HG03565 (cell line): ENCODE measurements around the gene TIMP2.
"Not testable (repeated sequence)": the region's sequence is repeated elsewhere in the genome, so short reads cannot be mapped to it uniquely, and the experiment has no call there.

Experiments
- ATAC-seq: cut with Tn5 transposase; IDR thresholded peaks from one replicate; pipeline ENCODE4 v1.9.1; 2021; ENCODE audit warnings: mild to moderate bottlenecking, moderate library complexity; ENCODE audit not compliant: unreplicated experiment

Gene TIMP2, protein sequence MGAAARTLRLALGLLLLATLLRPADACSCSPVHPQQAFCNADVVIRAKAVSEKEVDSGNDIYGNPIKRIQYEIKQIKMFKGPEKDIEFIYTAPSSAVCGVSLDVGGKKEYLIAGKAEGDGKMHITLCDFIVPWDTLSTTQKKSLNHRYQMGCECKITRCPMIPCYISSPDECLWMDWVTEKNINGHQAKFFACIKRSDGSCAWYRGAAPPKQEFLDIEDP

DNA sequence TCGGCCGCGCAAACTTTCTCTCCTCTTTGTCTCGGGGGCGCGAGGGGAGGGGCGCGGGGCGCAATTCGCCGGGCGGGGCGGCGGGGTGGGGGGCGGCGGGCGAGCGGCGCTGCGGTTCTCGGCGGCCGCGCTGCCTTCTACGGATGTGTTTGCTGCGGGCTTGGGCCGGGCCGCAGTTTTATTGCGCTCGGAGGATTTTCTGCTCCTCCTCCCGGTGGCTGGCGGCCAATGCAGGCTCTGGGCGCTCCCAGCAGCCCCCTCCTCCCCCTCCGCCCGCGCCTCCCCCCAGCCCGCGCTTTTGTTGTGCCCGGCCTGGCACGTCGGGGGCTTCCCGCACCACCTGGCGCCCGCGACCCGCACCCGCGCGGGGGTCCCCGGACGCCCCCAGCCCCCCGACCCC, at the start of gene TIMP2:
Gene TIMP2 (minus strand): TSS at position 154 of the 400 bp plus-strand sequence. CDS start 299 bp downstream, outside the sequence.
- ATAC-seq = no peak

DNA sequence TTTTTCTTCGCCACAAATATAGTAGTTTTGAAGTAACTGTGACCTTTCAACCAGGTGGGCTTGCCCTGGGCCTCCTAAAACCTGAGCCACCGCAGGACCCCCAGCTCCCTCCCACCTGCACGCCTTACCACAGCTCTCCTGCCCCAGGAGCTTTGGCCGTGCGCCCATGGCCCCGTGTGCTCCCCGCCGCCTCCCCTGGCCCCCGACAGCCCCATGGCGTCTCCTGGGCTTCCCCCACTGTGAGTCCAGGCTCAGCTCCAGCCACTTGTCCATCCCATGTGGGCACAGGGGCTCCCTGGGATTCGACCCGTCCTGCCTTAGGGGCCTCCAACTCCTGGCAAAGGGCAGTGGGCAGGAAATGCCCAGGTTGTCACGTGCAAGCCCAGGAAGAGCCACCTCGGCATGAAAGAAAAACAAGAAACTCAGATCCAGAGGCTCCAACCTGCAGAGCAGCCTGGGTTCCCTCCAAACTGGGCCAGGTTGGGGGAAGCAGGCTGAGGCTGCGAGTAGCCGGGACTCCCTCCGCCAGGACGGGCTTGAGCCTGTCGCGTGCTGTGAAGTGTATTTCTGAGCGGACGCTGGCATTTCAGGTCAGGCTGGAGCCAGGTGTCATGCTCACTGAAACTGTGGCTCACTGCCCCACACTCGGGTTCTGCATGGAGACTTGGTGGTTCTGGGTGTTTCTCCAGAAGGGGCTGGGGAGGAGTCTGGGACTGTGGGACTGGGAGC, 48.8 kb upstream of the TIMP2 start:
- no peak for ATAC-seq

DNA sequence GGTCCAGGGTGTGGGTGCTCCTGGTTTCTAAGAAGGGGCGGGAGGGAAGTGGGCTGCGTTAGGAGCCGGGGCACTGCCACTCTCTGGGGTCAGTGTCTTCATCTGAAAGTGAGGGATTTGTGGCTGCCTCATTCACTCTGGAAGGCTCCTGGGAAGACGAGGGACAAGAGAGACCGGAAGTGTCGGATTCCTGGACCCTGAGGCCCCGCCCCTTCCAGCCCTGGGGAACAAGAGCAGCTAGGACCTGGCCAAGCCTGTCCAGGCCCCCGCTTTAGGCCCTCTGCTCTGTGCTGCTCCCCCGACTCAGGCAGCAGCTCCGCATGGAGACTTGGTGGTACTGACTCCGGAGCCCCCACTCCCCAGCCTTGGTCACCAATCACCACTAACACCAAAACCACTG, 48.0 kb upstream of the TIMP2 start:
- ATAC-seq = no peak

DNA sequence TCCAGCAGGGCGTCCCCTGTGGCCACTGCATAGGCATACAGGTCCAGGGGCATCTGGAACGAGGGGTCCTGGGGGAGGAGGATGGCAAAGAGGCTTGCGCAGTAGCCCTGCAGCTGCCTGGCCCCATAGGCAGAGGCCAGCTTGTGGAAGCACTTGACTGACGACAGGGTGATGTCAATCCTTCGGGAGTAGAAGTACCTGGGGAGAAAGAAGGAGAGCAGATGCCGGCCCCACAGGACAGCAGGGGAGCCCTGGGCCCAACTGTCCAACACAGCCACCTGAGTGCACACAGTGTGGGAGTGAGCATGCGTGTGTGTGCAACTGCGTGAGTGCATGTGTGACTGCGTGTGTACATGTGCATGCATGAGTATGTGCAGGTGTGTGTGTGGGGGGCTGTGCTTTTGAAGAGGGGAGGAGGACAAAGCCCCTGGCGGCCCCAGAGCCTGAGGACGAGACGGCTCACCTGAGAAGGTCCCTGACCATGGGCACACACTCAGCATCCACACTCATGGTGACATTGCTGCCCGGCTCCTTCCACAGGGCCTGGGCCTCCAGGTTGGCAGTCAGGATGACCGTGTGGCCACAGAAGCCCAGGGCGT, 47.4 kb upstream of the TIMP2 start:
- no peak for ATAC-seq

DNA sequence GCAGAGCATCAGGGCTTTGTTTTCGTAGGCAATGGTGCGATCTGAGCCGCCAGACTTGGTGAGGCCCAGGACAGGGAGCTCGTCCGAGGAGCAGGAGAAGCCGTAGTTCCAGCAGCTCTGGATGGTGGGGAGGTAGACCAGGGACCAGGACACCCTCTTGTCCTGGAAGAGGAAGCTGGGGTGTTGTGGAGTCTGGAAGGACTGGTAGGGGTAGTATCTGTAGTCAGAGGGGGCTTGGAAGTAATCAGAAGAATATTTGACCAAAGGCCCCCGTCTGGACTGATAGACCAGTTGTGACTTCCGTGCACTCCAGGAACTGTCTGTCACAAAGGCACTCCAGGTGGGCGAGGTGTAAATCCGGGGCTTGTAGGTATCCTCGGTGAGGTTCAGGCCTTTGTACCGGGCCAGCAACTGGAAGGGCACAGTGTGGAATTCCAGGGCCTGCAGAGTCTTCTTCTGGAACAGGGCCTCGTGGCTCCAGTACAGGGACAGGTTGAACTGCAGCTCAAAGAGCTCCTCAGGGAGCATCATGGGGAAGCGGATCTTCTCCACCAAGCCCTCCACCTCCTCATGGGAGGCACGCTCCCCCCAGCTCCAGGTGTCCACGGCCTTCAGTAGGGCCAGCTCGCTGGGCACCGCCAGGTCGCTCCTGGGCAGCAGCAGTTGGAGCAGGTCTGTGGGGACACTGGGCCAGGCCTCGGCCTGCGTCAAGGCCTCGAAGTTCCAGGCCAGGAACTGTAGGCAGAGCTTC, 46.7 kb upstream of the TIMP2 start:
- no peak for ATAC-seq

DNA sequence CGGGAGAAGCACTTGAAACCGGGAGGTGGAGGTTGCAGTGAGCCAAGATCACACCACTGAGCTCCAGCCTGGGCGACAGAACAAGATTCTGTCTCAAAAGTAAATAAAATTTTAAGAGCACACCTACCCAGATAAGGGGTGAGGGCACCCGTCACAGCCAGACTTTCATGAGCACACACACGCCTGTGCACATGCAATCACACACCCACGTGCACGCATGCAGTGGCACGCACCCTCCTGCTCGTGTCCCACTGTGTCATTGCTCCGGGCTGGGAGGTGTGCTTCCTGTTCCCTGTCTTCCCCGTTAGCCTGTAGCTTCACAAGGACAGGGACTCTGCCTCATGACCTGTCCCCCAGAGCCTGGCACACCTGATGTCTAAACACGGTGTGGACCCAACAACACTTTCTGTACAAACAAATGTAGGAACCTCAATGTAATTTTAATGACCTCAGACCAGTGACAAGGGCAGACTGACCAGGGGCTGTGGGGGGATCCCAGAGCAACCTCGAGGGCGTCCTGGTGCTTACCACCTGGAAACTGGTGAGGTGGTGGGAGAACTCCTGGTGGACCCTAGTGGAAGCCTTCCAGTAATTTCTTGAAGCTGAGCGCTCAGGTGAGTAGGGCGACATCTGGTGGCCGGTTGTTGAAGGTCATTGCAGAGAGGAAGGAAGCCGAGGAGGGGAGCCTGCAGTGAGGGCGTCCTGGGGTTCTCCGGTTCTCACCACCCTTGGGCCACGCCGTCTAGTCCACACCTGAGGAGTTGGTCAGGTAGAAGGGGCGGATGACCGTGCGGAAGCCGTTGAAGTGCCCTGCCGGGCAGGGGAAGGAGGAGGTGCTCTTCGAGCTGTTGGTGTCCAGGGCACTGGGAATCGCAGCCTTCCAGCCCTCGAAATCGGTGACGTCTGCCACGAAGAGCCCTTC, 45.9 kb upstream of the TIMP2 start:
- ATAC-seq = no peak

DNA sequence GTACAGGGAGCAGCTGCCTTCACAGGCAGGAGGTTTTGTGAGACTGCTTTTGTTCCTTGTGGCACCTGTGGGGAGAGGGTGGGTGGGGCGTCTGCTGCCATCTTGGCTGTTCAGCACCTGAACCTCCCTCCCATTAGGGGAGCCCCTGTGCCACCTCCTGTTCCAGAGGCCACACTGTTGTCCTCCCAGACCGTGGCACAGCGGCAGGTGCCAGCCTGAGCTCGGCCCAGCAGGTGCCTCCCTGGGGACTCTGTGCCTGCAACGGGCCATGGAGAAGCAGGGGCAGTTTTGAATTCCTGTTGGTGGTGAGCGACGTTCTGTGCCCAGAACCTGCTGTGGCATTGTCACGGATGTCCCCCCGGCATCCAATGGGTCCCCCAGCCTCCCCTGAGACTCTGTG, 44.7 kb upstream of the TIMP2 start:
- no peak for ATAC-seq

DNA sequence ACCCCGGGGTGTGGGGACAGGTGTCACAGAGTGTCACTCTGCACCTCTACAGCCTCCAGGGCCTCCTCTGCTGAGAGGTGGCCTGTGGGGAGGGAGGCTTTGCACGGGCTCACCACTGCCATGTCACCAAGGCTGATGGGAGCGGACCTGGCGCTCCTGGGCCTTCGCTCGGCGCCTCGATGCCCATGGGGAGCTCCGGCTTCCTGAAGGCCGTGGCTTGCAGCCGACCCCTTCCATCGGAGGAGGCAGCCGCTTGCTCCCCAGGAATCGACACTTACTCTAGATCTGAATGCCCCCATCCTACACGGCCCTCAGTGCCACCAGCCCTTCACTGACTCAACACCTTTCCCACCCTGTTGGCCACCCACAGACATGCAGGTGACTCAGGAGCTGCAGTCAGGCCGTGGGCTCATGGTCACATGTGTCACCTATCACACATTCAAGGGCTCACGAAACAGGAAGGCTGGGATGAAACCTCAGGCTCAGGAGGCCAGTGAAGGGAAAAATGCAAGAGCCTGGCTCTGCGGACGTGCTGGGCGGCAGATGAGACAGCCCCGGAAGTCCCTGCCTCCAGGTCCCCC, 42.7 kb upstream of the TIMP2 start:
- ATAC-seq = no peak

DNA sequence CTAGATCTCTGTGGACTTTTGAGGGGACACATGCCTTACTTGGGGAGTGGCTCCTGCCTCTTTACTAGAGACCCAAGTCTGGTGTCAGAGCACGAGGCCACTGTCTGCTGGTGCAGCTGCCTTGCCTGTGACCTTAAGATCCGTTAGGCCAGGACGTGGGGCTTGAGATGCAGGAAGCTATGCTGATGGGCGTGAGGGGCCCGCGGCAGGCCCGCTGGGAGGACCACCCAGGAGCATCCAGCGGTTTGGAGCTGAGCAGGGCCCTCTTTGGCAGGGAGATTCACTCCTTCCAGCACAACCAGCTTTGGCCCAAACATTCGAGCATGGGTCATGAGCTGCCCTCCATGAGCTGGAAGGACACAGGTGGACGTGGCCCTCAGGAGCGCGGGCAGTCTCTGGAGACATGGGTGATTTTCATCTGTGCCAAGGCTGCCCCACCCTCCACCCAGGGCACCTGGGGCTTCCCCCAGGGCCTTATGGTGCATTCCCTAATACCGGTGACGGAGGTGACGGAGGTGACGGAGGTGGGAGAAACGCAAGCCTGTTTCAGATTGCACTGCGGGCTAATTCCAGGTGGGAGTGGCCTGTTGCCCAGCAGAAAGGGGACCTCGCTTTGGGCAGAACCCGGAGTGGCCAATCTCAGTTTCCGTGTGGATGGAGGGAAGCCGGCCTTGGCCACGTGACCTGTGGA, 41.9 kb upstream of the TIMP2 start:
- no peak for ATAC-seq

DNA sequence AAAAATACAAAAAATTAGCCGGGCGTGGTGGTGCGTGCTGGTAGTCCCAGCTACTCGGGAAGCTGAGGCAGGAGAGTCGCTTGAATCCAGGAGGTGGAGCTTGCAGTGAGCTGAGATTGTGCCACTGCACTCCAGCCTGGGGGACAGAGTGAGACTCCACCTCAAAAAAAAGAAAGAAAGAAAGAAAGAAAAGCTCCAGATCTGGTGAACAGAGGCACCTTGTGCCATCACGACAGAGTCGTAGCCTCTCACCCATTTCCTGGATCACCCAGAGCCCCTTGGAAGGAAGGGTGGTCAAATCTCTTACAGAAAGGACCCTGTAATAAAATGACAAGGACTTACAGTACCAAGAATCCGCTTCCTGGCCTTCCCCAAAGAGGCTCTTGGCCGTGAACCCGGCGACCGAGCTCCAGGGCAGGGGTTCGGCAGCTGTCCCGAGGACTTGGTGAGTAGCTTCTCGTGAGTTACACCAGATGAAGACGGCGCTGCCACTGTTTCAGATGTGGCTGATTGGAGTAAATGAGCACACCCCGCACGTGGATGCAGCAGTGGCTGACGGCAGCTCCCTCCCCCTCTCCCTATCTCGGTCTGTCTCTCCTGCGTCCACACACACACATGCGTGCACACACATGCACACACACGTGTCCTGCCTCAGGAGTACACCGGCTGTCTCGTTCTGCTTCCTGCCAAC, 41.1 kb upstream of the TIMP2 start:
- ATAC-seq = no peak

DNA sequence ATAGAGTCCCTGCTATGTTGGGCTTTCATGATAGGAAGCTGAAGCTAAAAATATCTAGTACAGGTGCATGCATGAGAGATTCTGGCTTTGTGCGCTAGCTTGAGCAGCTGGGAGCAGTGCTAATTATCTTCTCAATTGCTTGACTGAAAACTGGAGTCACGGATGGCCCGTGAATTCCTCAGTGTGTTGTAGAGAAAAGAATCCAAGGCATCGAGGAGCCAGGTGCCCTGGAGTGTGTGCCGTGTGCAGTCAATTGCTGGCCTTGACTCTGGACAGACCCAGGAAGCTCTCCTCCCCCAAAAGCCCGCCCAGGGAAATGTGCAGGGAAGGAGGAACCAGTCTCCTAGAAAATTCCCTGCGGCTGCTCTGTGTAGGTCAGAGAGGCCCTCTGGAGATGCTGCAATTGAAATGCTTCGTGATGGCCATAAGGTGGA, 40.3 kb upstream of the TIMP2 start:
- no peak for ATAC-seq

DNA sequence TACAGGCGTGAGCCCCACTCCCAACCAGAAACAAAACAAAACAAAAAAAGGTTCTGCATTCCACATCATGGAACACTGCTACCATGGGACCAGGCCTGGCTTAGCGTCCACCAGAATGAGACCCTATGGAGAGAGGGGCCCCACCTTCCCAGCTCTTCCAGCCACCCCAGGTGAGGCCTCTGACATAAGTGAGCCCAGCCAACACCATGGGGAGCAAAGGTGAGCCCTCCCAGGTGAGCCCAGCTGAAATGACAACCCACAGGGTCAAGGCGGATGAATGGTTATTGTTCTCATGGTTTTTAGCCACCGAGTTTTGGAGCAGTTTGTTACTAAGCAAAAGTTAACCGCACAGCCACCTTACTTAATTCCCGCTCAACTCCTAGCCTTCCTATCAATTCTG, 38.2 kb upstream of the TIMP2 start:
- no peak for ATAC-seq

DNA sequence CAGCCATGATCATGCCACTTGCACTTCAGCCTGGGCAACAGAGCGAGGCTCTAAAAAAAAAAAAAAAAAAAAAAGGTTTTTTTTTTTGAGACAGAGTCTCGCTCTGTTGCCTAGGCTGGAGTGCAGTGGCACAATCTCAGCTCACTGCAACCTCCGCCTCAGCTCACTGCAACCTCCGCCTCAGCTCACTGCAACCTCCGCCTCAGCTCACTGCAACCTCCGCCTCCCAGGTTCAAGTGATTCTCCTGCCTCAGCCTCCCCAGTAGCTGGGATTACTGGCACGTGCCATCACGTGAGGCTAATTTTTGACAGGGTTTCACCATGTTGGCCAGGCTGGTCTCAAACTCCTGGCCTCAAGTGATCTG, 37.8 kb upstream of the TIMP2 start:
- ATAC-seq = not testable (repeated sequence)

DNA sequence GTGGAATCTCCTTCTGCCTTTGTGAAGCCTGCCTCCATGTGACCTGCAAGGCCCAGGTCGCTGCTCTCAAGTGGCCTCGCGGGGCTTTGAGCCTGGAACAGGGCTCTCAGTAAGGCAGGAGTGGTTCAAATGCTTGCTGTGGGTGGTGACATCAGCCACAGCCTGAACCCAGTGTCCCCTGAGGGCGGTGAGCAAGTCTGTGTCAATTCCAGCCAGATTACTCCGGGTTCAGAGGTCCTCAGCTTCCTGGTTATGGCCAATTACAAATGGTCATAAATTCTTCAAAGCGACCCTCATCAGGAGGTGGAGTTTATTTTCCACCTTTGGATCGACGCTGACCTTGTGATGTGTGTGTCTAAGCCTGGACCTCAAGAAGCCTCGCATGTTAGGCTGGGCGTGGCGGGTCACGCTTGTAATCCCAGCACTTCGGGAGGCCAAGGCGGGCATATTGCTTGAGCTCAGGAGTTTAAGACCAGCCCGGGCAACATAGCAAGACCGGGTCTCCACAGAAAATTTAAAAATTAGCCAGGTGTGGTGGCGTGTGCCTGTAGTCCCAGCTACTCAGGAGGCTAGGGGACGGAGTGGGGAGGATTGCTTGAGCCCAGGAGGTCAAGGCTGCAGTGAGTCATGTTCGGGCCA, 37.3 kb upstream of the TIMP2 start:
- ATAC-seq = no peak

DNA sequence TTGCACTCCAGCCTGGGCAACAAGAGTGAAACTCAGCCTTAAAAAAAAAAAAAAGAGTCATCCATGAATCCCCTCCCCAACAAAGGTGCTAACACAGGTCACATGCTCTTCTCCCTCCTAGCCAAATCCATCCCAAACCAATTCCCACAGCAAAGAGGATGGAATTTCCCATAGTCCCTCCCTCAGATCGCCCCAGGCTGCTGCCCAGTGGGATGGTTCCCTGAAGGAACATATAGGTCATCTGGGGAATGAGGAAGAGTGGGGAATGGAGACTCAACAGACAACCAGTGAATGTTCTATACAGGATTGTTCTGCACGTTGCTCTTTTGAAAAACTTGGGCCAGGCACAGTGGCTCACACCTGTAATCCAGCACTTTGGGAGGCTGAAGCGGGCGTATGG, 36.4 kb upstream of the TIMP2 start:
- no peak for ATAC-seq

DNA sequence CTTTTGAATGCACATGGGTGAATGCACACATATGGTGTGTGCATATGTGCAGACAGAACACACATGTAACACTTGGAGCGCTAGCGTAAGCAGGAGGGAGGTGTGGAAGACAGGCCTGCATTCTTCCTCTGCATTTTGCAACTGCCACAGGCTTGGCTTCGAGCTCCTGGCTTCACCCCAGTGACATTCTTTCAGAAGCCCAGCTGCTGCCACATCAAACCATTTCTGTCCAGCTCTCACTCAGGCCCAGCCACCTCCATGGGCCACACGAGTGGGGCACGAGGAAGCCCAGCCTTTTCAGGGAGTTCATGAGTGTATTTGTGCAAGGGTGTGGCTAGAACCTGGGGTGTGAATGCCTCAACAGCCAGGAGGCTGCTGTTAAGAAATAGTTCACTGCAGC, 35.7 kb upstream of the TIMP2 start:
- no peak for ATAC-seq

DNA sequence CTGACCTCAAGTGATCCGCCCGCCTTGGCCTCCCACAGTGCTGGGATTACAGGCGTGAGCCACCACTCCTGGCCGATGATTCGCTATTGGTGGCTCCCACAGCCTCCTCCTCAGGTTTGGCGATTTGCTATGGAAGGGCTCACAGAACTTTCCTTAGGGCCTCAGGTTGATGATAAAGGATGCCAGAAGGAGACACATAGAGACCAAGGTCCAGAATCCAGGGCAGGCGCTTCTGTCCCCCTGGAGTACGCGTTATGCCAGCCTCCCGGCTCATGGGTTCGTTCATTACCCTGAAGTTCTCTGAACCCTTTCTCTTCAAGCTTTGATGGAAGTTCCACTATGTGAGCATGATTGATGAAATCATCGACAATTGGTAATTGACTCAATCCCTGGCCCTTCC, 34.6 kb upstream of the TIMP2 start:
- ATAC-seq = no peak

DNA sequence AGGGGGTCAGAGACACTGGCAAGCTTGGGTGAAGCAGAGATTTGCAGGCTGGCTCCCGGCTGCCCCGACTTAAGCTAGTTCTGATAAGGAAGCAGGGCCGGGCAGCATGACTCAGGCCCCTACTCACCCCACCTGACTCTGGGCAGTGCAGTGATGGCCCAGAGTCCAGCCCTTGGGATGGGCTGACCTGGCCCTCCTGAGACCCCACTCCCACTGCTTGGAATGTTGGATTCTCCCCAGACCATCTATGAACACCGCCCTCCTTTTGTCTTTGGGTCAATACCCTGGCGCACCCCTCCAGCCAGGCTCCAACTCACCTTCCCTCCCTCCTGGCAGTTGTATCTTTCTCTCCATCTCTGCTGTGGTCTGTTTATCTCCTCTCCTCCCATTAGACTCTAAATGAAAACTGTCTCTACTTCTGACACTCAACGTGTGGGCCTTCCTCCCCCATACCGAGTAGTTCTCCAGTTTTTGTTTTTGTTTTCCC, 33.5 kb upstream of the TIMP2 start:
- ATAC-seq = no peak
